Measurements from ENCODE around the gene RNF217.

- TF ChIP-seq CTCF (conservative IDR thresholded peaks at IDR 0.05) (no peak), EZH2 (IDR thresholded peaks at IDR 0.05; ENCODE audit: low read depth) (no peak)
These were observed 7.0 kb upstream of the RNF217 start for GRCh38 chr6:124955108-124955856.

All from PC-9 (cell line).